WTC11 (cell line): ENCODE data around the gene ZBTB22. TPM values are rescaled to one million over a fixed set of nuclear protein-coding genes. Genes with fewer than 3 reads are reported as not detected.
"Not testable (repeated sequence)": the region's sequence is repeated elsewhere in the genome, so short reads cannot be mapped to it uniquely, and the experiment has no call there.

ENCODE experiments used
- ATAC-seq: fragments of 200-7000 bp; cut with Tn5 transposase; 2 replicates; pipeline ENCODE4 v1.10.0; 2021; ENCODE audit warnings: mild to moderate bottlenecking, moderate library complexity
- CTCF ChIA-PET: fragments of 300-600 bp; sonication (Branson Sonifier 250); formaldehyde crosslinking; loops from one replicate; lab custom pipeline; 2021; ENCODE audit warnings: antibody characterized with exemption; lab: Charles Lee
- POLR2A ChIA-PET: fragments of 350-600 bp; sonication (Branson Sonifier 250); formaldehyde crosslinking; loops from one replicate; lab custom pipeline; 2021; ENCODE audit warnings: antibody characterized with exemption; lab: Charles Lee
- DNase-seq: peaks from one replicate; pipeline ENCODE4 v3.0.0; 2021; ENCODE audit warnings: low spot score
- H3K27ac Mint-ChIP-seq: 2 replicates; pipeline ENCODE4 v1.8.0; 2021; ENCODE audit warnings: mixed read lengths
- H3K27me3 Mint-ChIP-seq: 2 replicates; pipeline ENCODE4 v1.8.0; 2021; ENCODE audit warnings: low read depth, mild to moderate bottlenecking, moderate library complexity, mixed read lengths
- H3K36me3 Mint-ChIP-seq: 2 replicates; pipeline ENCODE4 v1.8.0; 2021; ENCODE audit warnings: mixed read lengths
- H3K4me1 Mint-ChIP-seq: 2 replicates; pipeline ENCODE4 v1.8.0; 2022; ENCODE audit warnings: mixed read lengths
- H3K4me3 Mint-ChIP-seq: 2 replicates; pipeline ENCODE4 v1.8.0; 2021; ENCODE audit warnings: mild to moderate bottlenecking, moderate library complexity, mixed read lengths
- H3K9me3 Mint-ChIP-seq: 2 replicates; pipeline ENCODE4 v1.8.0; 2021; ENCODE audit warnings: mixed read lengths
- CREM ChIP-seq: sonication (generic); formaldehyde crosslinking; IDR thresholded peaks from 2 replicates; pipeline ENCODE4 v1.8.1; 2022; ENCODE audit warnings: mild to moderate bottlenecking, missing genetic modification reagents, moderate library complexity
- PRRX2 ChIP-seq: fragments of 250-450 bp; sonication (Bioruptor Pico); IDR thresholded peaks from 2 replicates; pipeline ENCODE4 v1.8.0; 2021; ENCODE audit warnings: mild to moderate bottlenecking
- TEAD1 ChIP-seq: sonication (generic); formaldehyde crosslinking; IDR thresholded peaks from 2 replicates; pipeline ENCODE4 v1.8.0; 2022; ENCODE audit warnings: mild to moderate bottlenecking, missing genetic modification reagents
- ZNF138 ChIP-seq: sonication (generic); formaldehyde crosslinking; conservative IDR thresholded peaks from 2 replicates; pipeline ENCODE4 v1.8.1; 2022; ENCODE audit warnings: mild to moderate bottlenecking, moderate library complexity, missing genetic modification reagents
- total RNA-seq: library from RNA; stranded (reverse); gene quantifications from 3 replicates; pipeline ENCODE4 v1.2.3, GENCODE V29; 2021
- TF ChIP-seq, protein P1 (sequence below): sonication (generic); formaldehyde crosslinking; IDR thresholded peaks from 2 replicates; pipeline ENCODE4 v1.8.0; 2022; ENCODE audit warnings: mild to moderate bottlenecking, missing genetic modification reagents
- TF ChIP-seq, protein P2 (sequence below): sonication (generic); formaldehyde crosslinking; IDR thresholded peaks from 2 replicates; pipeline ENCODE4 v1.8.1; 2022; ENCODE audit warnings: mild to moderate bottlenecking, moderate library complexity, missing genetic modification reagents
- TF ChIP-seq, protein P3 (sequence below): sonication (generic); formaldehyde crosslinking; conservative IDR thresholded peaks from 2 replicates; pipeline ENCODE4 v1.8.1; 2023; ENCODE audit warnings: mild to moderate bottlenecking, low read depth, missing genetic modification reagents, moderate library complexity
- TF ChIP-seq, protein P4 (sequence below): sonication (generic); formaldehyde crosslinking; IDR thresholded peaks from 2 replicates; pipeline ENCODE4 v1.8.1; 2022; ENCODE audit warnings: mild to moderate bottlenecking, missing genetic modification reagents, moderate library complexity, borderline replicate concordance
- TF ChIP-seq, protein P5 (sequence below): fragments of 200-600 bp; IDR thresholded peaks from 2 replicates; pipeline ENCODE4 v1.8.0; 2022; ENCODE audit warnings: antibody characterized with exemption
- TF ChIP-seq, protein P6 (sequence below): sonication (generic); formaldehyde crosslinking; IDR thresholded peaks from 2 replicates; pipeline ENCODE4 v1.8.1; 2023; ENCODE audit warnings: mild to moderate bottlenecking, missing genetic modification reagents, moderate library complexity

The ZBTB22 gene
- total RNA-seq, 1 experiment from 2014 or later, result 11.6 TPM

DNA sequence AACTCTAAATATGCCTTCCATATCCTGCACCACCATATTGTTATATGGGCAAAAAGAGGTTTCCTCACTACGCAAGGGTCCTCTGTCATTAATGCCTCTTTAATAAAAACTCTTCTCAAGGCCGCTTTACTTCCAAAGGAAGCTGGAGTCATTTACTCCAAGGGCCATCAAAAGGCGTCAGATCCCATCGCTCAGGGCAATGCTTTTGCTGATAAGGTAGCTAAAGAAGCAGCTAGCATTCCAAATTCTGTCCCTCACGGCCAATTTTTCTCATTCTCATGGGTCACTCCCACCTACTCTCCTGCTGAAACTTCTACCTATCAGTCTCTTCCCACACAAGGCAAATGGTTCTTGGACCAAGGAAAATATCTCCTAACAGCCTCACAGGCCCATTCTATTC lies 30.3 kb upstream of the ZBTB22 start:
- POLR2A ChIA-PET, result no interaction called here
- Mint-ChIP-seq H3K27me3 (peaks cover 3% of the 10 kb centered on the region; the same call in 1 of the 2 replicates), H3K9me3 (no peaks in the 10 kb centered on the region)

DNA sequence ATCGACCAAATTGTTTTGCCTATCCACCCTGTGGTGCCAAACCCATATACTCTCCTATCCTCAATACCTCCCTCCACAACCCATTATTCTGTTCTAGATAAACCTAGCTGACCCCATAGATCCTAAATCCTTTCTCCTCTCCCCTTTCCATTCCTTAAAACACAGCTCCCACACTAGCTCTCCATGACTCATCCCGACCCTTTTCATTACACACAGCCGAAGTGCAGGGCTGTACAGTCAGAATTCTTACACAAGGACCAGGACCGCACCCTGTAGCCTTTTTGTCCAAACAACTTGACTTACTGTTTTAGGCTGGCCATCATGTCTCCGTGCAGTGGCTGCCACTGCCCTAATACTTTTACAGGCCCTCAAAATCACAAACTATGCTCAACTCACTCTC lies 29.4 kb upstream of the ZBTB22 start:
- CTCF ChIA-PET, result interaction anchor here (3.3 kb wide), 1 partner anchor 18 kb away, joined by 20 read pairs; no protein-coding TSS in a partner anchor
- POLR2A ChIA-PET, result not testable (repeated sequence)

More for the DNA sequence above, 30.3 kb upstream of the ZBTB22 start:
- Mint-ChIP-seq H3K4me1 (peaks cover 20% of the 10 kb centered on the region), H3K27ac (no peak overlapping the region), H3K36me3 (no peaks in the 10 kb centered on the region), H3K4me3 (no peak overlapping the region)
- ATAC-seq (no peak), DNase-seq (no peak)
- TF ChIP-seq, protein P1, sequence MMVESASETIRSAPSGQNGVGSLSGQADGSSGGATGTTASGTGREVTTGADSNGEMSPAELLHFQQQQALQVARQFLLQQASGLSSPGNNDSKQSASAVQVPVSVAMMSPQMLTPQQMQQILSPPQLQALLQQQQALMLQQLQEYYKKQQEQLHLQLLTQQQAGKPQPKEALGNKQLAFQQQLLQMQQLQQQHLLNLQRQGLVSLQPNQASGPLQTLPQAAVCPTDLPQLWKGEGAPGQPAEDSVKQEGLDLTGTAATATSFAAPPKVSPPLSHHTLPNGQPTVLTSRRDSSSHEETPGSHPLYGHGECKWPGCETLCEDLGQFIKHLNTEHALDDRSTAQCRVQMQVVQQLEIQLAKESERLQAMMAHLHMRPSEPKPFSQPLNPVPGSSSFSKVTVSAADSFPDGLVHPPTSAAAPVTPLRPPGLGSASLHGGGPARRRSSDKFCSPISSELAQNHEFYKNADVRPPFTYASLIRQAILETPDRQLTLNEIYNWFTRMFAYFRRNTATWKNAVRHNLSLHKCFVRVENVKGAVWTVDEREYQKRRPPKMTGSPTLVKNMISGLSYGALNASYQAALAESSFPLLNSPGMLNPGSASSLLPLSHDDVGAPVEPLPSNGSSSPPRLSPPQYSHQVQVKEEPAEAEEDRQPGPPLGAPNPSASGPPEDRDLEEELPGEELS (CRISPR knock-in tag), result no peak
- TF ChIP-seq CREM (no peak), ZNF138 (no peak), TEAD1 (CRISPR knock-in tag) (no peak), PRRX2 (CRISPR knock-in tag) (no peak)
- TF ChIP-seq, protein P2, sequence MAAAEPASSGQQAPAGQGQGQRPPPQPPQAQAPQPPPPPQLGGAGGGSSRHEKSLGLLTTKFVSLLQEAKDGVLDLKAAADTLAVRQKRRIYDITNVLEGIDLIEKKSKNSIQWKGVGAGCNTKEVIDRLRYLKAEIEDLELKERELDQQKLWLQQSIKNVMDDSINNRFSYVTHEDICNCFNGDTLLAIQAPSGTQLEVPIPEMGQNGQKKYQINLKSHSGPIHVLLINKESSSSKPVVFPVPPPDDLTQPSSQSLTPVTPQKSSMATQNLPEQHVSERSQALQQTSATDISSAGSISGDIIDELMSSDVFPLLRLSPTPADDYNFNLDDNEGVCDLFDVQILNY (CRISPR knock-in tag), result no peak
- TF ChIP-seq, protein P3, sequence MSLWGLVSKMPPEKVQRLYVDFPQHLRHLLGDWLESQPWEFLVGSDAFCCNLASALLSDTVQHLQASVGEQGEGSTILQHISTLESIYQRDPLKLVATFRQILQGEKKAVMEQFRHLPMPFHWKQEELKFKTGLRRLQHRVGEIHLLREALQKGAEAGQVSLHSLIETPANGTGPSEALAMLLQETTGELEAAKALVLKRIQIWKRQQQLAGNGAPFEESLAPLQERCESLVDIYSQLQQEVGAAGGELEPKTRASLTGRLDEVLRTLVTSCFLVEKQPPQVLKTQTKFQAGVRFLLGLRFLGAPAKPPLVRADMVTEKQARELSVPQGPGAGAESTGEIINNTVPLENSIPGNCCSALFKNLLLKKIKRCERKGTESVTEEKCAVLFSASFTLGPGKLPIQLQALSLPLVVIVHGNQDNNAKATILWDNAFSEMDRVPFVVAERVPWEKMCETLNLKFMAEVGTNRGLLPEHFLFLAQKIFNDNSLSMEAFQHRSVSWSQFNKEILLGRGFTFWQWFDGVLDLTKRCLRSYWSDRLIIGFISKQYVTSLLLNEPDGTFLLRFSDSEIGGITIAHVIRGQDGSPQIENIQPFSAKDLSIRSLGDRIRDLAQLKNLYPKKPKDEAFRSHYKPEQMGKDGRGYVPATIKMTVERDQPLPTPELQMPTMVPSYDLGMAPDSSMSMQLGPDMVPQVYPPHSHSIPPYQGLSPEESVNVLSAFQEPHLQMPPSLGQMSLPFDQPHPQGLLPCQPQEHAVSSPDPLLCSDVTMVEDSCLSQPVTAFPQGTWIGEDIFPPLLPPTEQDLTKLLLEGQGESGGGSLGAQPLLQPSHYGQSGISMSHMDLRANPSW, result no peak
- TF ChIP-seq, protein P4, sequence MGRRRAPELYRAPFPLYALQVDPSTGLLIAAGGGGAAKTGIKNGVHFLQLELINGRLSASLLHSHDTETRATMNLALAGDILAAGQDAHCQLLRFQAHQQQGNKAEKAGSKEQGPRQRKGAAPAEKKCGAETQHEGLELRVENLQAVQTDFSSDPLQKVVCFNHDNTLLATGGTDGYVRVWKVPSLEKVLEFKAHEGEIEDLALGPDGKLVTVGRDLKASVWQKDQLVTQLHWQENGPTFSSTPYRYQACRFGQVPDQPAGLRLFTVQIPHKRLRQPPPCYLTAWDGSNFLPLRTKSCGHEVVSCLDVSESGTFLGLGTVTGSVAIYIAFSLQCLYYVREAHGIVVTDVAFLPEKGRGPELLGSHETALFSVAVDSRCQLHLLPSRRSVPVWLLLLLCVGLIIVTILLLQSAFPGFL (CRISPR knock-in tag), result no peak
- TF ChIP-seq, all 79 proteins: peak for 0
- CTCF ChIA-PET, result no interaction called here

DNA sequence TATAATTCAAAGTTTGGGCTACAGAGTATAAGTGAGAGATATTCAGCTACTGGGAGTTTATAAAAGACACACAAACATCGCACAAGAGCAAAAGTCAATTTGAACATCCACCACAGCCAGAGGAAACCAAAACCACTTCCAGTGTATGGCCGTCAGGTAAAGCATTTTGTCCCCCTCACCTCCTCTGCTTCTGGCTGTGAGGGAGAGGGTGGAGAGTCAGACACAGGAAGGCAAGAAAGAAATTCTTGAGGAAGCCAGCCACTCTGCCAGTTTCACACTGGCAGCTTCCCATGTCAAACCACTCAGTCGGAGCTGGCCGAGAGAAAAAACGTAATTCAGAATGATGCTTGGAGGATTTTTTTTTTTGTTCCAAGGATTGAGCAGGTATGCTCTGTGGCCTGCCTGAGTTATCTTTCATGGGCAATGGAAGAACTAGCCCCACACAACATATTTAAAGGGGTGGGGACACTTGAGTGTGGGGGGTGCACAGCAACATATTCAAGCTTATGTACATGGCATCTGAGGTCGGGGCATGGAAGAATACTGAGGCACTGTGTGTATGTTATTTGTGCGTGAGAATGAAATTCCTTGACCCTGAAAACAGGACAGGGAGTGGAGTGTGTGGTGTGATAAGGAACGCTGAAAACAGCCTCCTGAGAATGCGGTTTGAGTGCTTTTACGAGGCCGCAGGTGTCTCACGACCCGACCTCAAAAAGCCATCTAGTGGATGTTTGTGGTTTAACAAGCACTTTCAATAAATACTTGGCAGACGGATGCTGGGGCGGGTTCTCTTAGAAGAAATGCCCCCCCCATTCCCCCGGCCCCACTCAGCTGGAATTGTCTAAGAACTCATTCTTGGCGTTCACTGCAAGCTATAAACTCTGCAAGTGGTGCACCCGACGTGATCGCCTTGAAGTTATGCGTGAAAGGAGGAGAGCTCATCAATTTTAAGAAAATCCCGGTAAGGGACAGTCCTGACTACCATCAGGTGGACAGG lies 27.5 kb upstream of the ZBTB22 start:
- TF ChIP-seq, protein P5, sequence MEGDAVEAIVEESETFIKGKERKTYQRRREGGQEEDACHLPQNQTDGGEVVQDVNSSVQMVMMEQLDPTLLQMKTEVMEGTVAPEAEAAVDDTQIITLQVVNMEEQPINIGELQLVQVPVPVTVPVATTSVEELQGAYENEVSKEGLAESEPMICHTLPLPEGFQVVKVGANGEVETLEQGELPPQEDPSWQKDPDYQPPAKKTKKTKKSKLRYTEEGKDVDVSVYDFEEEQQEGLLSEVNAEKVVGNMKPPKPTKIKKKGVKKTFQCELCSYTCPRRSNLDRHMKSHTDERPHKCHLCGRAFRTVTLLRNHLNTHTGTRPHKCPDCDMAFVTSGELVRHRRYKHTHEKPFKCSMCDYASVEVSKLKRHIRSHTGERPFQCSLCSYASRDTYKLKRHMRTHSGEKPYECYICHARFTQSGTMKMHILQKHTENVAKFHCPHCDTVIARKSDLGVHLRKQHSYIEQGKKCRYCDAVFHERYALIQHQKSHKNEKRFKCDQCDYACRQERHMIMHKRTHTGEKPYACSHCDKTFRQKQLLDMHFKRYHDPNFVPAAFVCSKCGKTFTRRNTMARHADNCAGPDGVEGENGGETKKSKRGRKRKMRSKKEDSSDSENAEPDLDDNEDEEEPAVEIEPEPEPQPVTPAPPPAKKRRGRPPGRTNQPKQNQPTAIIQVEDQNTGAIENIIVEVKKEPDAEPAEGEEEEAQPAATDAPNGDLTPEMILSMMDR, result peak; percentile 43
- TF ChIP-seq, protein P6, sequence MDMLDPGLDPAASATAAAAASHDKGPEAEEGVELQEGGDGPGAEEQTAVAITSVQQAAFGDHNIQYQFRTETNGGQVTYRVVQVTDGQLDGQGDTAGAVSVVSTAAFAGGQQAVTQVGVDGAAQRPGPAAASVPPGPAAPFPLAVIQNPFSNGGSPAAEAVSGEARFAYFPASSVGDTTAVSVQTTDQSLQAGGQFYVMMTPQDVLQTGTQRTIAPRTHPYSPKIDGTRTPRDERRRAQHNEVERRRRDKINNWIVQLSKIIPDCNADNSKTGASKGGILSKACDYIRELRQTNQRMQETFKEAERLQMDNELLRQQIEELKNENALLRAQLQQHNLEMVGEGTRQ (CRISPR knock-in tag), result no peak

More for the DNA sequence above, 29.4 kb upstream of the ZBTB22 start:
- H3K36me3 Mint-ChIP-seq, ATAC-seq, DNase-seq, H3K27me3 Mint-ChIP-seq, H3K27ac Mint-ChIP-seq, H3K4me3 Mint-ChIP-seq, H3K9me3 Mint-ChIP-seq: not testable (repeated sequence)
- H3K4me1 Mint-ChIP-seq, result peaks cover 20% of the 10 kb centered on the region

More for the DNA sequence above, 27.5 kb upstream of the ZBTB22 start:
- H3K9me3 Mint-ChIP-seq, result no peaks in the 10 kb centered on the region
- peak overlapping the region; percentile 21 for H3K27ac Mint-ChIP-seq
- CTCF ChIA-PET, result interaction anchor here (0.6 to 3.3 kb wide), 29 partner anchors 10 to 467 kb away, joined by 3 to 20 read pairs (median 4); partner anchors contain the start of genes B3GALT4, RGL2 and ZBTB22
- peak overlapping the region; percentile 26 for H3K4me3 Mint-ChIP-seq
- ATAC-seq (peak; percentile 56), DNase-seq (peak; percentile 47)
- peaks cover 3% of the 10 kb centered on the region; the same call in 1 of the 2 replicates for H3K27me3 Mint-ChIP-seq
- POLR2A ChIA-PET, result interaction anchor here (1.0 to 1.1 kb wide), 2 partner anchors 28 to 55 kb away, joined by 3 read pairs; partner anchors contain the start of genes PFDN6 and ZBTB22
- H3K4me1 Mint-ChIP-seq, result peaks cover 18% of the 10 kb centered on the region
- no peaks in the 10 kb centered on the region for H3K36me3 Mint-ChIP-seq
